K562 (cell line): Measurements from ENCODE around the gene MYCN. TPM values are rescaled to one million over a fixed set of nuclear protein-coding genes. Genes with fewer than 3 reads are reported as not detected.

Source experiments
- HOXB6 ChIP-seq: fragments of 250-450 bp; sonication (Bioruptor Pico); IDR thresholded peaks from 2 replicates; pipeline ENCODE4 v1.5.1; 2022; ENCODE audit warnings: mild to moderate bottlenecking, borderline replicate concordance
- JUN ChIP-seq, 2 experiments: sonication (generic) in 1 of 2; formaldehyde crosslinking in 1 of 2; IDR thresholded peaks; 2 replicates each; pipeline versions ENCODE4 v1.6.1 to v1.8.0; 2012 to 2022; ENCODE audit warnings: borderline replicate concordance in 2 of 2, mild to moderate bottlenecking in 2 of 2, improper control_type of control experiment in 1 of 2, low read depth in 1 of 2, low read length in 1 of 2, missing genetic modification reagents in 1 of 2
- PCBP1 ChIP-seq: fragments of 200-400 bp; formaldehyde crosslinking; IDR thresholded peaks from 2 replicates; pipeline ENCODE4 v1.6.1; 2018; ENCODE audit warnings: mild to moderate bottlenecking, low read depth, low read length; ENCODE audit not compliant: poor library complexity, severe bottlenecking
- TAF9B ChIP-seq: fragments of 450-650 bp; IDR thresholded peaks from 2 replicates; pipeline ENCODE4 v1.6.1; 2018; ENCODE audit warnings: mild to moderate bottlenecking; ENCODE audit not compliant: partially characterized antibody
- polyA plus RNA-seq, 8 experiments: library from polyadenylated mRNA; depleted of rRNA in 4 of 8; stranded (reverse) in 5 of 8; unstranded in 3 of 8; fragments of >200 nt; fragmentation: Nextera tagmentation in 2 of 8; fragmentation: Illumina TruSeq in 1 of 8; extraction: Ambion mirVana in 2 of 8; extraction: Trizol in 1 of 8; gene quantifications; 2 replicates each; pipeline versions ENCODE4 v1.2.1 to v1.2.3, GENCODE V29; 2011 to 2014; ENCODE audit warnings: inconsistent platforms in 1 of 8, missing spikeins in 1 of 8
- total RNA-seq, 7 experiments: library from RNA; depleted of rRNA in 6 of 7; stranded (reverse); fragments of >200 nt in 6 of 7; fragmentation: Illumina TruSeq in 2 of 7; extraction: Trizol in 2 of 7; gene quantifications; 2 replicates each; pipeline versions ENCODE4 v1.2.1 to v1.2.3, GENCODE V29; 2011 to 2021; ENCODE audit warnings: low replicate concordance in 1 of 7
- TF ChIP-seq, protein P1 (sequence below): sonication (generic); formaldehyde crosslinking; IDR thresholded peaks from 2 replicates; pipeline ENCODE4 v1.8.1; 2022; ENCODE audit warnings: missing genetic modification reagents
- TF ChIP-seq, protein P2 (sequence below), 3 experiments: IDR thresholded peaks in 2 of 3; conservative IDR thresholded peaks in 1 of 3; 2 replicates each; pipeline ENCODE4 v1.5.1; 2011 to 2012; ENCODE audit warnings: low read length in 3 of 3, mild to moderate bottlenecking in 3 of 3, control low read depth in 2 of 3, improper control_type of control experiment in 1 of 3, inconsistent platforms in 1 of 3, low read depth in 1 of 3, mixed read lengths in 1 of 3, moderate library complexity in 1 of 3; ENCODE audit not compliant: insufficient read depth in 2 of 3

MYCN gene
- total and polyA plus RNA-seq, 9 of the 15 experiments (the other 6 are each of a cell fraction or from before 2014, with no cell fraction given), result not detected

DNA sequence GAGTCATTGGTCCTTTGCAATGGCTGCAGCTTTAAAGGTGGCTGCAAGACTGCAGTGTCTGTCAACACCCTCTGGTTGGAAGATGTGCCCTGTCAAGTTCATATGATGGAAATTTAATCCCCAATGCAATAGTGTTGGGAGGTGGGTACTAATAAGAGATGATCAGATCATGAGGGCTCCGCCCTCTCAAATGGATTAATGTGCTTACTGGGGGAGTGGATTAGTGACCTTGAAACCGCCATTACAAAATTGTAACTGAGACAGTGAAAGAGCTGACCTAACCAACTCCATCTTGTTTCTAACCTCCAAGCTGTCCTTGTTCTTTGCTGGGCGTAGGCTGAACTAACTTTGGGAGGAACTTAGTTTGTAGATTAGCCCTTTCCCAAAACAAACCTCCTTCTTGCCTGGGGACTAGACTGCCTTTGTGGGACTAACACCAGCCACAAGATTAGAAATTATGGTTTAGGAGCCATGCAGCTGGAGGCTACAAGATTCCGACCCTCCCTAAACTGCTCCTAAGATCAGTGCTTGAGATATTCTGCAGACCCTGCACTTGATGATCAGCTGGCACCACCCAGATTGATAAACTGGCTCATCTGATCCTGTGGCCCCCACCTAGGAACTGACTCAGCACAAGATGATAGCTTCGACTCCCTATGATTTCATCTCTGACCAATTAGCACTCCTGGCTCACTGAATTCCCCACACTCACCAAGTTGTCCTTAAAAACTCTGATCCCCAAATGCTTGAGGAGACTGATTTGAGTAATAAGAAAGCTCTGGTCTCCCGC is 13.7 kb downstream of the MYCN start (continued):
- TF ChIP-seq, protein P1, sequence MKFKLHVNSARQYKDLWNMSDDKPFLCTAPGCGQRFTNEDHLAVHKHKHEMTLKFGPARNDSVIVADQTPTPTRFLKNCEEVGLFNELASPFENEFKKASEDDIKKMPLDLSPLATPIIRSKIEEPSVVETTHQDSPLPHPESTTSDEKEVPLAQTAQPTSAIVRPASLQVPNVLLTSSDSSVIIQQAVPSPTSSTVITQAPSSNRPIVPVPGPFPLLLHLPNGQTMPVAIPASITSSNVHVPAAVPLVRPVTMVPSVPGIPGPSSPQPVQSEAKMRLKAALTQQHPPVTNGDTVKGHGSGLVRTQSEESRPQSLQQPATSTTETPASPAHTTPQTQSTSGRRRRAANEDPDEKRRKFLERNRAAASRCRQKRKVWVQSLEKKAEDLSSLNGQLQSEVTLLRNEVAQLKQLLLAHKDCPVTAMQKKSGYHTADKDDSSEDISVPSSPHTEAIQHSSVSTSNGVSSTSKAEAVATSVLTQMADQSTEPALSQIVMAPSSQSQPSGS (CRISPR knock-in tag), result no peak
- TF ChIP-seq PCBP1, result no peak
- TF ChIP-seq HOXB6, result no peak
- TF ChIP-seq, protein P2, sequence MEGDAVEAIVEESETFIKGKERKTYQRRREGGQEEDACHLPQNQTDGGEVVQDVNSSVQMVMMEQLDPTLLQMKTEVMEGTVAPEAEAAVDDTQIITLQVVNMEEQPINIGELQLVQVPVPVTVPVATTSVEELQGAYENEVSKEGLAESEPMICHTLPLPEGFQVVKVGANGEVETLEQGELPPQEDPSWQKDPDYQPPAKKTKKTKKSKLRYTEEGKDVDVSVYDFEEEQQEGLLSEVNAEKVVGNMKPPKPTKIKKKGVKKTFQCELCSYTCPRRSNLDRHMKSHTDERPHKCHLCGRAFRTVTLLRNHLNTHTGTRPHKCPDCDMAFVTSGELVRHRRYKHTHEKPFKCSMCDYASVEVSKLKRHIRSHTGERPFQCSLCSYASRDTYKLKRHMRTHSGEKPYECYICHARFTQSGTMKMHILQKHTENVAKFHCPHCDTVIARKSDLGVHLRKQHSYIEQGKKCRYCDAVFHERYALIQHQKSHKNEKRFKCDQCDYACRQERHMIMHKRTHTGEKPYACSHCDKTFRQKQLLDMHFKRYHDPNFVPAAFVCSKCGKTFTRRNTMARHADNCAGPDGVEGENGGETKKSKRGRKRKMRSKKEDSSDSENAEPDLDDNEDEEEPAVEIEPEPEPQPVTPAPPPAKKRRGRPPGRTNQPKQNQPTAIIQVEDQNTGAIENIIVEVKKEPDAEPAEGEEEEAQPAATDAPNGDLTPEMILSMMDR (IDR thresholded peaks at IDR 0.05 in 2 of 3, conservative IDR thresholded peaks at IDR 0.05 in 1 of 3; ENCODE audit: insufficient read depth in 2 of 3, low read depth in 1 of 3, low read length in 3 of 3), result no peak
- TF ChIP-seq JUN (IDR thresholded peaks at IDR 0.05; ENCODE audit: borderline replicate concordance, low read depth, low read length), result no peak
- TF ChIP-seq JUN (CRISPR knock-in tag; IDR thresholded peaks at IDR 0.05; ENCODE audit: borderline replicate concordance), result no peak
- TF ChIP-seq TAF9B, result no peak
